GM12878 (cell line): ENCODE measurements around the gene KLHL20. TPM values are rescaled to one million over a fixed set of nuclear protein-coding genes. Genes with fewer than 3 reads are reported as not detected.
A peak's percentile ranks its signal among the peaks of the same experiment; 100 is the strongest.

ENCODE experiments used
- ATF3 ChIP-seq: IDR thresholded peaks from 2 replicates; pipeline ENCODE4 v1.6.1; 2011; ENCODE audit warnings: low read depth, mild to moderate bottlenecking, low read length, moderate library complexity, borderline replicate concordance; ENCODE audit errors: extremely low read depth
- EED ChIP-seq: sonication (generic); IDR thresholded peaks from 2 replicates; pipeline ENCODE4 v1.6.1; 2016; ENCODE audit warnings: antibody characterized with exemption, low read depth
- ETV6 ChIP-seq, 2 experiments: fragments of 450-650 bp in 1 of 2; IDR thresholded peaks in 1 of 2; conservative IDR thresholded peaks in 1 of 2; 2 replicates each; pipeline ENCODE4 v1.6.1; 2014; ENCODE audit warnings: antibody characterized with exemption in 1 of 2, borderline replicate concordance in 1 of 2, low read depth in 1 of 2, mild to moderate bottlenecking in 1 of 2, moderate library complexity in 1 of 2
- FOS ChIP-seq: IDR thresholded peaks from 3 replicates; pipeline ENCODE4 v1.6.1; 2011; ENCODE audit warnings: borderline replicate concordance; ENCODE audit not compliant: insufficient read length; ENCODE audit errors: extremely low read depth
- IKZF1 ChIP-seq: fragments of 450-650 bp; conservative IDR thresholded peaks from 2 replicates; pipeline ENCODE4 v1.6.1; 2017; ENCODE audit warnings: antibody characterized with exemption, mild to moderate bottlenecking
- IRF4 ChIP-seq: IDR thresholded peaks from 2 replicates; pipeline ENCODE4 v1.6.1; 2011; ENCODE audit warnings: low read depth, low read length
- JUNB ChIP-seq: IDR thresholded peaks from 2 replicates; pipeline ENCODE4 v1.6.1; 2016; ENCODE audit warnings: antibody characterized with exemption, mild to moderate bottlenecking
- KLF5 ChIP-seq: fragments of 450-650 bp; IDR thresholded peaks from 2 replicates; pipeline ENCODE4 v1.6.1; 2014; ENCODE audit warnings: mild to moderate bottlenecking; ENCODE audit not compliant: partially characterized antibody
- MLLT1 ChIP-seq: fragments of 450-650 bp; IDR thresholded peaks from 2 replicates; pipeline ENCODE4 v1.6.1; 2016; ENCODE audit warnings: mild to moderate bottlenecking
- MYB ChIP-seq: fragments of 150-350 bp; IDR thresholded peaks from 2 replicates; pipeline ENCODE4 v1.6.1; 2014; ENCODE audit warnings: mild to moderate bottlenecking, low read depth, low read length, borderline replicate concordance
- NFIC ChIP-seq: IDR thresholded peaks from 2 replicates; pipeline ENCODE4 v1.6.1; 2012; ENCODE audit warnings: low read depth, mild to moderate bottlenecking, inconsistent platforms, low read length, moderate library complexity
- NFXL1 ChIP-seq: fragments of 450-650 bp; IDR thresholded peaks from 2 replicates; pipeline ENCODE4 v1.6.1; 2017; ENCODE audit warnings: antibody characterized with exemption, mild to moderate bottlenecking, borderline replicate concordance
- NRF1 ChIP-seq: conservative IDR thresholded peaks from 2 replicates; pipeline ENCODE4 v1.6.1; 2011; ENCODE audit warnings: mild to moderate bottlenecking, low read depth, low read length, improper control_type of control experiment
- PAX5 ChIP-seq: IDR thresholded peaks from 2 replicates; pipeline ENCODE4 v1.6.1; 2011; ENCODE audit warnings: low read depth, low read length, borderline replicate concordance
- POLR2AphosphoS5 ChIP-seq: IDR thresholded peaks from 2 replicates; pipeline ENCODE4 v1.6.1; 2011; ENCODE audit warnings: mild to moderate bottlenecking, low read length, inconsistent platforms
- RAD51 ChIP-seq: fragments of 450-650 bp; IDR thresholded peaks from 2 replicates; pipeline ENCODE4 v1.6.1; 2016; ENCODE audit warnings: moderate library complexity, mild to moderate bottlenecking, inconsistent platforms
- RB1 ChIP-seq: fragments of 450-650 bp; formaldehyde crosslinking; IDR thresholded peaks from 2 replicates; pipeline ENCODE4 v1.6.1; 2017; ENCODE audit warnings: mild to moderate bottlenecking, borderline replicate concordance
- RUNX3 ChIP-seq: IDR thresholded peaks from 2 replicates; pipeline ENCODE4 v1.6.1; 2012; ENCODE audit warnings: low read length, inconsistent platforms
- SP1 ChIP-seq: IDR thresholded peaks from one replicate; pipeline ENCODE4 v1.6.1; 2011; ENCODE audit warnings: low read depth, low read length
- SREBF1 ChIP-seq: IDR thresholded peaks from 2 replicates; pipeline ENCODE4 v1.6.1; 2012; ENCODE audit warnings: mild to moderate bottlenecking, low read length
- SRF ChIP-seq, 2 experiments: IDR thresholded peaks; 2 replicates each; pipeline ENCODE4 v1.6.1; 2011; ENCODE audit warnings: low read depth in 2 of 2, low read length in 2 of 2, mild to moderate bottlenecking in 1 of 2, moderate library complexity in 1 of 2
- STAT1 ChIP-seq: fragments of 450-650 bp; conservative IDR thresholded peaks from 2 replicates; pipeline ENCODE4 v1.6.1; 2014; ENCODE audit warnings: antibody characterized with exemption, mild to moderate bottlenecking
- TARDBP ChIP-seq: IDR thresholded peaks from 2 replicates; pipeline ENCODE4 v1.6.1; 2016; ENCODE audit warnings: borderline replicate concordance
- TBL1XR1 ChIP-seq: IDR thresholded peaks from 2 replicates; pipeline ENCODE4 v1.6.1; 2012; ENCODE audit warnings: low read depth, low read length, improper control_type of control experiment
- TCF3 ChIP-seq: IDR thresholded peaks from 2 replicates; pipeline ENCODE4 v1.6.1; 2012; ENCODE audit warnings: low read depth, mild to moderate bottlenecking, low read length, borderline replicate concordance; ENCODE audit not compliant: insufficient read depth
- USF1 ChIP-seq: IDR thresholded peaks from 2 replicates; pipeline ENCODE4 v1.6.1; 2011; ENCODE audit warnings: borderline replicate concordance, low read depth, mild to moderate bottlenecking, moderate library complexity, mixed read lengths, low read length; ENCODE audit not compliant: insufficient read depth; ENCODE audit errors: extremely low read length
- YY1 ChIP-seq: IDR thresholded peaks from 2 replicates; pipeline ENCODE4 v1.6.1; 2011; ENCODE audit warnings: low read depth, mild to moderate bottlenecking, low read length
- polyA plus RNA-seq, 11 experiments: library from polyadenylated mRNA; depleted of rRNA in 4 of 11; unstranded in 6 of 11; stranded (reverse) in 5 of 11; fragments of >200 nt; fragmentation: Nextera tagmentation in 4 of 11; fragmentation: Illumina TruSeq in 1 of 11; extraction: Ambion mirVana in 4 of 11; extraction: Trizol in 1 of 11; gene quantifications; 1 replicate in 1 of 11; 2 replicates in 10 of 11; pipeline versions ENCODE4 v1.2.1 to v1.2.3, GENCODE V29; 2011 to 2016; ENCODE audit warnings: inconsistent platforms in 2 of 11, missing spikeins in 2 of 11, low read depth in 1 of 11
- total RNA-seq, 4 experiments: library from RNA; depleted of rRNA in 3 of 4; stranded (reverse); fragments of >200 nt in 3 of 4; fragmentation: Illumina TruSeq in 1 of 4; extraction: Trizol in 1 of 4; gene quantifications; 2 replicates each; pipeline versions ENCODE4 v1.2.1 to v1.2.3, GENCODE V29; 2013 to 2021

The KLHL20 gene
- total and polyA plus RNA-seq, 10 of the 15 experiments (the other 5 are each of a cell fraction or from before 2014, with no cell fraction given): 3.8 to 14.0 (median 10.0) TPM

- TF ChIP-seq NFXL1 (no peak), IKZF1 (peak; percentile 95), POLR2AphosphoS5 (peak; percentile 91), TARDBP (peak; percentile 65; the same call in 1 of the 2 replicates), ETV6 (conservative IDR thresholded peaks at IDR 0.05 in 1 of 2, IDR thresholded peaks at IDR 0.05 in 1 of 2; ENCODE audit: borderline replicate concordance in 1 of 2, low read depth in 1 of 2) (peak in 1 of 2 experiments; percentile 61; a peak in 1 of 4 replicates), RAD51 (peak; percentile 39; the same call in 1 of the 2 replicates), MLLT1 (peak; percentile 95), RUNX3 (peak; percentile 64), EED (no peak; the same call in 1 of the 2 replicates), NRF1 (no peak), SP1 (no peak), MYB (no peak), KLF5 (no peak), YY1 (peak; percentile 100), SRF (IDR thresholded peaks at IDR 0.05; ENCODE audit: low read depth in 2 of 2, low read length in 2 of 2) (peak in 1 of 2 experiments; percentile 75; a peak in 2 of 4 replicates), NFIC (peak; percentile 36; the same call in 1 of the 2 replicates), USF1 (no peak), PAX5 (0 out of 2 replicates have a peak, but pooled peaks have one; percentile 41), TBL1XR1 (peak; percentile 54; the same call in 1 of the 2 replicates), TCF3 (0 out of 2 replicates have a peak, but pooled peaks have one; percentile 5), ATF3 (peak; percentile 65; the same call in 1 of the 2 replicates), RB1 (0 out of 2 replicates have a peak, but pooled peaks have one; percentile 37), JUNB (peak; percentile 13; the same call in 1 of the 2 replicates), IRF4 (0 out of 2 replicates have a peak, but pooled peaks have one; percentile 33), FOS (no peak), SREBF1 (peak; percentile 29; the same call in 1 of the 2 replicates), STAT1 (0 out of 2 replicates have a peak, but pooled peaks have one; percentile 60)
These were observed 109.7 kb downstream of the KLHL20 start, which contains the start of the genes CENPL and DARS2 (continued) for GRCh38 chr1:173824315-173825081.
